DOHH2 (cell line): ENCODE results near the gene CDY1.
"Not testable (repeated sequence)": the region's sequence is repeated elsewhere in the genome, so short reads cannot be mapped to it uniquely, and the experiment has no call there.

Source experiments
- H3F3A ChIP-seq: fragments of 200-600 bp; sonication (generic), shearing (Covaris generic); 2 replicates; pipeline ENCODE4 v1.6.0; 2016; ENCODE audit warnings: antibody characterized with exemption, mild to moderate bottlenecking; ENCODE audit not compliant: control insufficient read depth, insufficient read depth
- H3K27ac ChIP-seq: fragments of 200-600 bp; sonication (generic); 2 replicates; pipeline ENCODE4 v1.5.1; 2014; ENCODE audit warnings: low read depth, mild to moderate bottlenecking, low read length, moderate library complexity
- H3K27me3 ChIP-seq: fragments of 200-600 bp; sonication (generic); 2 replicates; pipeline ENCODE4 v1.6.1; 2014; ENCODE audit warnings: mild to moderate bottlenecking, low read length, mixed read lengths; ENCODE audit not compliant: control insufficient read depth
- H3K36me3 ChIP-seq: fragments of 200-600 bp; sonication (generic); 2 replicates; pipeline ENCODE4 v1.6.1; 2014; ENCODE audit warnings: mild to moderate bottlenecking, low read length, moderate library complexity, mixed read lengths; ENCODE audit not compliant: control insufficient read depth
- H3K4me1 ChIP-seq: fragments of 200-600 bp; sonication (generic); 2 replicates; pipeline ENCODE4 v1.6.1; 2014; ENCODE audit warnings: mild to moderate bottlenecking, low read length, mixed read lengths; ENCODE audit not compliant: control insufficient read depth
- H3K4me2 ChIP-seq: fragments of 200-600 bp; sonication (generic); 2 replicates; pipeline ENCODE4 v1.6.0; 2014; ENCODE audit warnings: mild to moderate bottlenecking, low read length, moderate library complexity
- H3K4me3 ChIP-seq: fragments of 200-600 bp; sonication (generic); 2 replicates; pipeline ENCODE4 v1.5.1; 2014; ENCODE audit warnings: mild to moderate bottlenecking, low read length, mixed read lengths
- H3K79me2 ChIP-seq: fragments of 200-600 bp; sonication (generic); 2 replicates; pipeline ENCODE4 v1.6.1; 2014; ENCODE audit warnings: mild to moderate bottlenecking, low read length, mixed read lengths; ENCODE audit not compliant: control insufficient read depth
- H3K9me2 ChIP-seq: fragments of 200-600 bp; sonication (generic); replicated peaks from 2 replicates; pipeline ENCODE4 v1.6.1; 2014; ENCODE audit warnings: mild to moderate bottlenecking, low read length, mixed read lengths; ENCODE audit not compliant: control insufficient read depth
- H3K9me3 ChIP-seq: fragments of 200-600 bp; sonication (generic); 2 replicates; pipeline ENCODE4 v1.6.1; 2014; ENCODE audit warnings: antibody characterized with exemption, low read length, mixed read lengths; ENCODE audit not compliant: control insufficient read depth, insufficient read depth
- H4K20me1 ChIP-seq: fragments of 200-600 bp; sonication (generic); 2 replicates; pipeline ENCODE4 v1.6.0; 2014; ENCODE audit warnings: low read depth, mild to moderate bottlenecking, antibody characterized with exemption, low read length, moderate library complexity; ENCODE audit not compliant: control insufficient read depth, insufficient read depth

Gene CDY1

GRCh38 chrY:25621817-25622216 lies at the start of gene CDY1:
Gene CDY1 (plus strand): TSS chrY:25622117. CDS start chrY:25622443, 326 bp downstream.
- not testable (repeated sequence) for H3K27me3 ChIP-seq, H3K4me2 ChIP-seq

GRCh38 chrY:25593336-25593735 lies 28.6 kb upstream of the CDY1 start:
- H3K4me3 ChIP-seq, H3K9me2 ChIP-seq, H3F3A ChIP-seq, H3K36me3 ChIP-seq, H3K4me1 ChIP-seq, H3K9me3 ChIP-seq, H3K79me2 ChIP-seq, H3K4me2 ChIP-seq, H4K20me1 ChIP-seq, H3K27ac ChIP-seq, H3K27me3 ChIP-seq: not testable (repeated sequence)

More at GRCh38 chrY:25621817-25622216, at the start of gene CDY1:
- not testable (repeated sequence) for H3K4me3 ChIP-seq, H3F3A ChIP-seq, H4K20me1 ChIP-seq, H3K36me3 ChIP-seq, H3K79me2 ChIP-seq, H3K4me1 ChIP-seq, H3K9me2 ChIP-seq, H3K27ac ChIP-seq, H3K9me3 ChIP-seq

GRCh38 chrY:25620209-25620608 lies 1.7 kb upstream of the CDY1 start:
- H4K20me1 ChIP-seq, H3K9me2 ChIP-seq, H3K79me2 ChIP-seq, H3F3A ChIP-seq, H3K4me2 ChIP-seq, H3K36me3 ChIP-seq, H3K4me3 ChIP-seq, H3K9me3 ChIP-seq, H3K4me1 ChIP-seq, H3K27me3 ChIP-seq, H3K27ac ChIP-seq: not testable (repeated sequence)

GRCh38 chrY:25626524-25626923 lies 4.6 kb downstream of the CDY1 start:
- not testable (repeated sequence) for H3K4me1 ChIP-seq, H3K27me3 ChIP-seq, H4K20me1 ChIP-seq, H3K36me3 ChIP-seq, H3K9me3 ChIP-seq, H3K4me2 ChIP-seq, H3K79me2 ChIP-seq, H3K4me3 ChIP-seq, H3F3A ChIP-seq, H3K9me2 ChIP-seq, H3K27ac ChIP-seq

- H3K27me3 ChIP-seq, H4K20me1 ChIP-seq, H3K4me1 ChIP-seq, H3K9me2 ChIP-seq, H3K4me2 ChIP-seq, H3K4me3 ChIP-seq, H3K27ac ChIP-seq, H3F3A ChIP-seq, H3K36me3 ChIP-seq, H3K79me2 ChIP-seq, H3K9me3 ChIP-seq: not testable (repeated sequence)
Measured at GRCh38 chrY:25630383-25631112, 8.6 kb downstream of the CDY1 start.

- not testable (repeated sequence) for H3K79me2 ChIP-seq, H3K9me2 ChIP-seq, H3K36me3 ChIP-seq, H3K4me2 ChIP-seq, H3K9me3 ChIP-seq, H3F3A ChIP-seq, H3K4me1 ChIP-seq, H3K27me3 ChIP-seq, H3K27ac ChIP-seq, H4K20me1 ChIP-seq, H3K4me3 ChIP-seq
Measured at GRCh38 chrY:25639852-25640251, 17.9 kb downstream of the CDY1 start.

- not testable (repeated sequence) for H3K27me3 ChIP-seq, H3K9me2 ChIP-seq, H3K4me2 ChIP-seq
Measured at GRCh38 chrY:25643024-25643915, 21.4 kb downstream of the CDY1 start.

More at GRCh38 chrY:25643024-25643915, 21.4 kb downstream of the CDY1 start:
- H3K4me3 ChIP-seq, H3K4me1 ChIP-seq, H3F3A ChIP-seq, H3K36me3 ChIP-seq, H3K27ac ChIP-seq, H3K79me2 ChIP-seq, H3K9me3 ChIP-seq, H4K20me1 ChIP-seq: not testable (repeated sequence)
